PC-9 (cell line): ENCODE measurements around the gene ALKBH3. TPM values are rescaled to one million over a fixed set of nuclear protein-coding genes. Genes with fewer than 3 reads are reported as not detected.

ENCODE experiments used
- BruUV-seq: library from RNA; stranded (reverse); fragments of 400-500 nt; replicated peaks from 2 replicates; lab custom pipeline; 2021; lab: Mats Ljungman, UMichigan
- CTCF ChIA-PET: fragments of 300-600 bp; sonication (Branson Sonifier 250); formaldehyde crosslinking; loops from one replicate; lab custom pipeline; 2022; ENCODE audit warnings: antibody characterized with exemption; lab: Charles Lee
- POLR2A ChIA-PET: fragments of 300-600 bp; sonication (Branson Sonifier 250); formaldehyde crosslinking; loops from one replicate; lab custom pipeline; 2022; ENCODE audit warnings: antibody characterized with exemption; ENCODE audit not compliant: unreplicated experiment; lab: Charles Lee
- DNase-seq, 2 experiments: peaks; one replicate each; pipeline versions ENCODE4 v3.0.0 to v3.0.0-alpha.2; 2015 to 2022; ENCODE audit warnings: mixed read lengths in 1 of 2
- H2AFZ ChIP-seq: fragments of 200-600 bp; sonication (generic); 2 replicates; pipeline ENCODE4 v1.8.1; 2017; ENCODE audit warnings: antibody characterized with exemption
- H3F3A ChIP-seq: fragments of 200-600 bp; sonication (generic); 2 replicates; pipeline ENCODE4 v1.8.1; 2017; ENCODE audit warnings: antibody characterized with exemption, mild to moderate bottlenecking, low read depth; ENCODE audit not compliant: insufficient read depth
- H3K27ac ChIP-seq: fragments of 200-600 bp; sonication (generic); 2 replicates; pipeline ENCODE4 v1.6.1; 2016; ENCODE audit warnings: mixed run types
- H3K27me3 ChIP-seq: fragments of 200-600 bp; sonication (generic); 2 replicates; pipeline ENCODE4 v1.6.1; 2016; ENCODE audit warnings: low read depth, mixed run types; ENCODE audit not compliant: insufficient read depth
- H3K36me3 ChIP-seq: fragments of 200-600 bp; sonication (generic); 2 replicates; pipeline ENCODE4 v1.6.1; 2016; ENCODE audit warnings: low read depth, mixed run types
- H3K4me1 ChIP-seq: fragments of 200-600 bp; sonication (generic); replicated peaks from 2 replicates; pipeline ENCODE4 v1.6.1; 2016; ENCODE audit warnings: mixed run types; ENCODE audit not compliant: insufficient read depth
- H3K4me2 ChIP-seq: fragments of 200-600 bp; sonication (generic); 2 replicates; pipeline ENCODE4 v1.6.1; 2017; ENCODE audit warnings: mixed run types
- H3K4me3 ChIP-seq: fragments of 200-600 bp; sonication (generic); 2 replicates; pipeline ENCODE4 v1.6.1; 2016; ENCODE audit warnings: mixed run types
- H3K79me2 ChIP-seq: fragments of 200-600 bp; sonication (generic); 2 replicates; pipeline ENCODE4 v1.6.1; 2017; ENCODE audit warnings: low read depth, mixed run types
- H3K9me2 ChIP-seq: fragments of 200-600 bp; sonication (generic); 2 replicates; pipeline ENCODE4 v1.8.1; 2017; ENCODE audit warnings: mild to moderate bottlenecking; ENCODE audit not compliant: insufficient read depth
- H3K9me3 ChIP-seq: fragments of 200-600 bp; sonication (generic); 2 replicates; pipeline ENCODE4 v1.8.1; 2016; ENCODE audit warnings: low read depth; ENCODE audit not compliant: insufficient read depth
- H4K20me1 ChIP-seq: fragments of 200-600 bp; sonication (generic); 2 replicates; pipeline ENCODE4 v1.8.1; 2017; ENCODE audit not compliant: insufficient read depth
- CTCF ChIP-seq: fragments of 200-600 bp; sonication (generic); conservative IDR thresholded peaks from 2 replicates; pipeline ENCODE4 v1.6.1; 2017; ENCODE audit warnings: mixed run types, antibody characterized with exemption, mild to moderate bottlenecking, moderate library complexity
- EZH2 ChIP-seq: fragments of 200-600 bp; sonication (generic); IDR thresholded peaks from 2 replicates; pipeline ENCODE4 v1.8.0; 2017; ENCODE audit warnings: antibody characterized with exemption, low read depth
- intact Hi-C: fragments of 100-400 bp; cut with micrococcal nuclease; formaldehyde crosslinking; loops from one replicate; pipeline ENCODE4 v1.10.0; 2022; ENCODE audit not compliant: unreplicated experiment
- total RNA-seq: library from RNA; stranded (reverse); gene quantifications from 2 replicates; pipeline ENCODE4 v1.2.3, GENCODE V29; 2021

ALKBH3 gene
- total RNA-seq, 1 experiment from 2014 or later, result 47.3 TPM

- no peak overlapping the region for H3K27ac ChIP-seq
- H4K20me1 ChIP-seq, result no peaks in the 10 kb centered on the region
- TF ChIP-seq EZH2 (no peak), CTCF (no peak)
- intact Hi-C loops, result no loop called here
- H3F3A ChIP-seq, result no peaks in the 10 kb centered on the region; the same call in 1 of the 2 replicates
- H3K79me2 ChIP-seq, result no peaks in the 10 kb centered on the region
- no peaks in the 10 kb centered on the region for H3K27me3 ChIP-seq
- ChIA-PET POLR2A (no interaction called here), CTCF (no interaction called here)
- no peaks in the 10 kb centered on the region for H3K36me3 ChIP-seq
- H3K4me2 ChIP-seq, result no peak overlapping the region
- DNase-seq, result no peak
- peaks cover 12% of the 10 kb centered on the region for H3K4me1 ChIP-seq
- no peaks in the 10 kb centered on the region for H3K9me2 ChIP-seq
- no TSS peak for BruUV-seq
- H2AFZ ChIP-seq, result no peak overlapping the region
- no peak overlapping the region for H3K4me3 ChIP-seq
- H3K9me3 ChIP-seq, result no peaks in the 10 kb centered on the region
Measured at GRCh38 chr11:43934601-43935423, 54.2 kb downstream of the ALKBH3 start.

GRCh38 chr11:43935424-43935979 lies 54.9 kb downstream of the ALKBH3 start:
- Histone ChIP-seq H3K9me2 (no peaks in the 10 kb centered on the region), H3K4me1 (peaks cover 12% of the 10 kb centered on the region), H3K9me3 (no peaks in the 10 kb centered on the region), H2AFZ (no peak overlapping the region), H3K79me2 (no peaks in the 10 kb centered on the region), H3K4me3 (no peak overlapping the region), H3F3A (no peaks in the 10 kb centered on the region; the same call in 1 of the 2 replicates), H3K4me2 (no peak overlapping the region), H3K27ac (no peak overlapping the region), H3K36me3 (no peaks in the 10 kb centered on the region), H4K20me1 (no peaks in the 10 kb centered on the region), H3K27me3 (0 out of 2 replicates have a peak, but pooled peaks cover under 1% of the 10 kb centered on the region)
- no peak for DNase-seq
- POLR2A ChIA-PET, result no interaction called here
- intact Hi-C loops, result no loop called here
- no TSS peak for BruUV-seq
- CTCF ChIA-PET, result no interaction called here
- TF ChIP-seq EZH2 (no peak), CTCF (no peak)

GRCh38 chr11:43936076-43936475 lies 55.4 kb downstream of the ALKBH3 start:
- H3K4me2 ChIP-seq, result no peak overlapping the region
- ChIA-PET CTCF (no interaction called here), POLR2A (no interaction called here)
- TF ChIP-seq EZH2, result no peak
- no peak overlapping the region for H3K27ac ChIP-seq
- H4K20me1 ChIP-seq, result no peaks in the 10 kb centered on the region
- H3K4me3 ChIP-seq, result no peak overlapping the region
- H3K4me1 ChIP-seq, result peaks cover 12% of the 10 kb centered on the region
- no peaks in the 10 kb centered on the region for H3K9me2 ChIP-seq
- intact Hi-C loops, result no loop called here
- no peaks in the 10 kb centered on the region; the same call in 1 of the 2 replicates for H3F3A ChIP-seq
- BruUV-seq, result no TSS peak
- no peaks in the 10 kb centered on the region for H3K79me2 ChIP-seq
- H3K27me3 ChIP-seq, result peaks cover 6% of the 10 kb centered on the region
- no peaks in the 10 kb centered on the region for H3K36me3 ChIP-seq
- H3K9me3 ChIP-seq, result no peaks in the 10 kb centered on the region
- H2AFZ ChIP-seq, result no peak overlapping the region
- DNase-seq, result no peak
